Neuronal stem cell (in vitro differentiated cells): ENCODE data around the gene PPM1L.
"Not testable (repeated sequence)": the region's sequence is repeated elsewhere in the genome, so short reads cannot be mapped to it uniquely, and the experiment has no call there.

Source experiments
- DNase-seq: peaks from one replicate; pipeline ENCODE4 v3.0.0-alpha.2; 2013; ENCODE audit warnings: low spot score
- H2AFZ ChIP-seq: one replicate; pipeline ENCODE4 v1.6.1; 2013; ENCODE audit warnings: mild to moderate bottlenecking, low read length, inconsistent platforms
- H2AK5ac ChIP-seq: 2 replicates; pipeline ENCODE4 v1.6.1; 2013; ENCODE audit warnings: low read depth, mild to moderate bottlenecking, inconsistent platforms, low read length, moderate library complexity, mixed read lengths
- H2BK120ac ChIP-seq: 2 replicates; pipeline ENCODE4 v1.6.1; 2013; ENCODE audit warnings: low read depth, mild to moderate bottlenecking, inconsistent platforms, low read length, moderate library complexity, mixed read lengths
- H2BK12ac ChIP-seq: one replicate; pipeline ENCODE4 v1.6.1; 2013; ENCODE audit warnings: low read length, inconsistent platforms
- H2BK15ac ChIP-seq: 2 replicates; pipeline ENCODE4 v1.6.1; 2013; ENCODE audit warnings: mild to moderate bottlenecking, low read length, inconsistent platforms, mixed read lengths
- H2BK5ac ChIP-seq: one replicate; pipeline ENCODE4 v1.6.1; 2013; ENCODE audit warnings: inconsistent platforms, mild to moderate bottlenecking, low read length, moderate library complexity
- H3K14ac ChIP-seq: one replicate; pipeline ENCODE4 v1.6.1; 2013; ENCODE audit warnings: low read length, inconsistent platforms
- H3K18ac ChIP-seq: 2 replicates; pipeline ENCODE4 v1.6.1; 2013; ENCODE audit warnings: low read length, inconsistent platforms
- H3K23ac ChIP-seq: 2 replicates; pipeline ENCODE4 v1.6.1; 2013; ENCODE audit warnings: low read depth, mild to moderate bottlenecking, mixed read lengths, low read length, inconsistent platforms; ENCODE audit not compliant: poor library complexity
- H3K27ac ChIP-seq: replicated peaks from 3 replicates; pipeline ENCODE4 v1.5.1; 2013; ENCODE audit warnings: low read length, inconsistent platforms
- H3K27me3 ChIP-seq, 3 experiments: 2 replicates each; pipeline ENCODE4 v1.6.1; 2013; ENCODE audit warnings: low read length in 3 of 3, mild to moderate bottlenecking in 2 of 3, inconsistent platforms in 1 of 3, low read depth in 1 of 3, mixed read lengths in 1 of 3, moderate library complexity in 1 of 3; ENCODE audit not compliant: control insufficient read depth in 3 of 3, insufficient read depth in 3 of 3
- H3K36me3 ChIP-seq, 2 donors: replicated peaks in 1 of 2; 2 replicates each; pipeline ENCODE4 v1.6.1; 2013; ENCODE audit warnings: low read length in 2 of 2; ENCODE audit not compliant: control insufficient read depth in 2 of 2, insufficient read depth in 2 of 2
- H3K4ac ChIP-seq: 2 replicates; pipeline ENCODE4 v1.6.1; 2013; ENCODE audit warnings: inconsistent platforms, mild to moderate bottlenecking, low read length, moderate library complexity
- H3K4me1 ChIP-seq, 2 donors: 1 replicate in 1 of 2; 2 replicates in 1 of 2; pipeline ENCODE4 v1.6.1; 2013; ENCODE audit warnings: low read length in 2 of 2, low read depth in 1 of 2; ENCODE audit not compliant: control insufficient read depth in 2 of 2, insufficient read depth in 1 of 2
- H3K4me2 ChIP-seq: one replicate; pipeline ENCODE4 v1.6.1; 2013; ENCODE audit warnings: mild to moderate bottlenecking, low read length, inconsistent platforms; ENCODE audit not compliant: insufficient read depth, poor library complexity, severe bottlenecking
- H3K4me3 ChIP-seq, 2 donors: 2 replicates each; pipeline ENCODE4 v1.5.1; 2013; ENCODE audit warnings: low read length in 2 of 2, mild to moderate bottlenecking in 2 of 2, inconsistent platforms in 1 of 2, moderate library complexity in 1 of 2
- H3K79me1 ChIP-seq: one replicate; pipeline ENCODE4 v1.6.1; 2013; ENCODE audit warnings: low read depth, mild to moderate bottlenecking, inconsistent platforms, low read length, moderate library complexity
- H3K9ac ChIP-seq: one replicate; pipeline ENCODE4 v1.6.1; 2013; ENCODE audit warnings: mild to moderate bottlenecking, low read depth, low read length, inconsistent platforms; ENCODE audit not compliant: poor library complexity
- H3K9me3 ChIP-seq, 2 donors: replicated peaks in 1 of 2; 2 replicates each; pipeline versions ENCODE3 to v1.6.1; 2013; ENCODE audit warnings: low read length in 2 of 2, mild to moderate bottlenecking in 2 of 2, inconsistent platforms in 1 of 2, low read depth in 1 of 2, mixed read lengths in 1 of 2, moderate library complexity in 1 of 2; ENCODE audit not compliant: control insufficient read depth in 2 of 2, insufficient read depth in 1 of 2
- H4K8ac ChIP-seq: one replicate; pipeline ENCODE4 v1.6.1; 2013; ENCODE audit warnings: low read depth, mild to moderate bottlenecking, inconsistent platforms, low read length, moderate library complexity
- H4K91ac ChIP-seq: one replicate; pipeline ENCODE4 v1.6.1; 2013; ENCODE audit warnings: low read length, low read depth, mild to moderate bottlenecking, inconsistent platforms; ENCODE audit not compliant: poor library complexity
- WGBS, 2 donors: extraction: QIAGEN DNeasy Blood & Tissue Kit; methylation state at CpG; one replicate each; pipeline ENCODE4 v1.1.7; 2013; ENCODE audit warnings: missing lambda C conversion rate in 2 of 2, mixed read lengths in 1 of 2; ENCODE audit not compliant: insufficient read length in 2 of 2, insufficient replicate concordance in 1 of 2; ENCODE audit errors: extremely low coverage in 2 of 2; 5-methylcytosine and 5-hydroxymethylcytosine counted together

PPM1L gene

DNA sequence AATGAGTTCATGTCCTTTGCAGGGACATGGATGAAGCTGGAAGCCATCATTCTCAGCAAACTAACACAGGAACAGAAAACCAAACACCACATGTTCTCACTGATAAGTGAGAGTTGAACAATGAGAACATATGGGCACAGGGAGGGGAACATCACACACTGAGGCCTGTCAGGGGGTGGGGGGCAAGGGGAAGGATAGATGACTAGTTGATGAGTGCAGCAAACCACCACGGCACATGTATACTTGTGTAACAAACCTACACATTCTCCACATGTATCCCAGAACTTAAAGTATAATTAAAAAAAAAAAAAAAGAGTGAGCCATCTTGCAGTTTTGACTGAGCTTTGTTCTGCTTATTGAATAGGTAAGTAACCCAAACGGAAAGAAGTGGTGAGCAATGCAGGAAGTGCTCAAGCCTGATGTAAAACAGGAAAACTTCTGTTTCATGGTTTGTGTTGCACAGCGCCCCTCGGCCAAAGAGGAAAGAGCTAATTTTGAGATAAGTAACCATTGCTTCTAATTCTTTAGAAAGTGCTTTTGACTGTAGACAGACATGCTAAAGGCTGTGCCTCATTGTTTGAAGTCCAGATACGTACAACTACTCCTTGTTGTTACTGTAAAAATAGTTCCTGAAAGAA lies 279.0 kb downstream of the PPM1L start:
- not testable (repeated sequence) for H3K4me3 ChIP-seq, H2AFZ ChIP-seq, H3K4ac ChIP-seq, H3K4me2 ChIP-seq, H3K27me3 ChIP-seq, H3K9me3 ChIP-seq, H2BK15ac ChIP-seq, H3K4me1 ChIP-seq, H4K91ac ChIP-seq, H3K9ac ChIP-seq, H3K18ac ChIP-seq, H3K23ac ChIP-seq, H3K27ac ChIP-seq, H2BK5ac ChIP-seq, H2BK12ac ChIP-seq, H2BK120ac ChIP-seq, H4K8ac ChIP-seq, DNase-seq, H2AK5ac ChIP-seq, H3K14ac ChIP-seq, H3K36me3 ChIP-seq, H3K79me1 ChIP-seq
- no CpG with 5 or more reads among the region's 5 CpGs for WGBS, 2 donors

DNA sequence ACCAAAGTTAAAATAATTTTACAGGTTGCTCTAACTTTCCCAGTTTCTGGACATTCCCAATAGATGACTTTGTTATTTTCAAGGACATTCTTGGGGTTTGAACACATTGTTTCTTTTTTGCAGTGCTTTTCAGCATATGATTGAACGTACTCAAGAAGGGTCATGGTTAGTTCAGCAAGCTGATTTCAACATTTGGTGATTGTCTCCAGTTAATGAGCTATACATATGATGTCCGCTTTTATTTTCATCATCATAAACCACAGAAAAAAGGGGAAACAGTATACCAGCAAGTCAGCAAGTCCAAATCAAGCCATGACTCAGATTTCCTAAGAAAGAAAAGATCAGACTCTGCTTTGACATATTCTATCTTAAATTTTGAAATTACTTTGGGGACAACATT lies 279.7 kb downstream of the PPM1L start:
- H2BK5ac ChIP-seq: no peak overlapping the region
- H3K4me2 ChIP-seq: no peak overlapping the region
- H3K9me3 ChIP-seq: peaks cover 0 to 6% of the 10 kb centered on the region in 2 donors
- no peak overlapping the region for H3K18ac ChIP-seq
- no peak overlapping the region for H2AFZ ChIP-seq
- no peak overlapping the region for H2AK5ac ChIP-seq
- H3K27ac ChIP-seq: no peak overlapping the region
- H4K91ac ChIP-seq: no peak overlapping the region
- no peak overlapping the region for H2BK15ac ChIP-seq
- H3K23ac ChIP-seq: no peak overlapping the region
- H4K8ac ChIP-seq: no peak overlapping the region
- H3K4ac ChIP-seq: no peak overlapping the region
- no peak overlapping the region for H2BK120ac ChIP-seq
- H3K14ac ChIP-seq: no peak overlapping the region
- DNase-seq: no peak
- H3K36me3 ChIP-seq: no peaks in the 10 kb centered on the region
- no peak overlapping the region for H3K4me3 ChIP-seq
- H3K79me1 ChIP-seq: no peaks in the 10 kb centered on the region
- no peak overlapping the region for H2BK12ac ChIP-seq
- peaks cover 0 to 14% (median 0%) of the 10 kb centered on the region in 3 experiments for H3K27me3 ChIP-seq
- H3K4me1 ChIP-seq: no peaks in the 10 kb centered on the region
- WGBS, 2 donors: no CpG with 5 or more reads among the region's 2 CpGs
- no peak overlapping the region for H3K9ac ChIP-seq

DNA sequence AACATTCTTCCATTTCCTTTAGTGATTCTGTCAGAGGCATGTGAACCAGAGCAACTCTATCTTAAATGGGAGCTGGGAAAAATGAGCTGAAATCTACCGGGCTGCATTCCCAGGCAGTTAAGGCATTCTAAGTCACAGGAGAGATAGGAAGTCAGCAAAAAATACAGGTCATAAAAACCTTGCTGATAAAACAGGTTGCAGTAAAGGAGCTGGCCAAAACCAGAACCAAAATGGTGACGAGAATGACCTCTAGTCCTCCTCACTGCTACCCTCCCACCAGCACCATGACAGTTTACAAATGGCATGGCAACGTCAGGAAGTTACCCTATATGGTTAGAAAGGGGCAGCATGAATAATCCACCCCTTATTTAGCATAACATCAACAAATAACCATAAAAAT lies 282.7 kb downstream of the PPM1L start:
- no peak overlapping the region for H3K4me3 ChIP-seq
- no peak overlapping the region for H3K9ac ChIP-seq
- no peaks in the 10 kb centered on the region for H3K36me3 ChIP-seq
- no peak overlapping the region for H4K8ac ChIP-seq
- H3K14ac ChIP-seq: no peak overlapping the region
- no peak overlapping the region for H3K18ac ChIP-seq
- no peak overlapping the region for H4K91ac ChIP-seq
- no peak overlapping the region for H3K4me2 ChIP-seq
- H3K79me1 ChIP-seq: no peaks in the 10 kb centered on the region
- no peak overlapping the region for H2AFZ ChIP-seq
- no peak overlapping the region for H2AK5ac ChIP-seq
- no peak overlapping the region for H3K23ac ChIP-seq
- H3K4ac ChIP-seq: no peak overlapping the region
- no peak overlapping the region for H2BK15ac ChIP-seq
- no peak overlapping the region for H2BK120ac ChIP-seq
- H3K27ac ChIP-seq: no peak overlapping the region
- no peak overlapping the region for H2BK5ac ChIP-seq
- no peak for DNase-seq
- peaks cover 0 to 10% of the 10 kb centered on the region in 2 donors for H3K9me3 ChIP-seq
- no peak overlapping the region for H2BK12ac ChIP-seq
- no CpG with 5 or more reads among the region's 3 CpGs for WGBS, 2 donors
- peaks cover 0 to 21% (median 0%) of the 10 kb centered on the region in 3 experiments for H3K27me3 ChIP-seq
- peaks cover 4 to 7% of the 10 kb centered on the region in 2 donors for H3K4me1 ChIP-seq

DNA sequence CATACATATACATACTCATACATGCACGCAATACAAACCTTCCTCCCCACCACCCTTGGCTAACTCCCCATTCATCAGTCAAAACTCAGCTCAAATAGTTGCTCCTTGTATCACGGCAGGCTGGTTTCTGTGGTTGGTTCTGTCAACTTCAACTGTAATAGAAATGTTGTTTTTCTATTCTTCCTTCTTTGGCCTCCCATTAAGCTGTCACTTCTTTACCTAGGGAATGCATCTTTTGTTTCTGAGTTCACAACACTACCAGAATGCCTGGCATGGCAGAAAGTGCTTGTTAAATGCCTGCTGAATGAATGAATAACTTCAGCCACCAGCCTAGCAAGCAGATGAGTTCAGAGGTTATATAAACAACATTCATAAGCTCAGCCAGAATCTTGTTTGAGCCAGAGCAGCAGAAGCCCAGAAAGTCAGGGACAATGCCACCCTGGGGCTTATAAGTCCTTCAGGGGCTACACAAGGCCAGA lies 286.0 kb downstream of the PPM1L start:
- no peak overlapping the region for H3K4me3 ChIP-seq
- H2BK15ac ChIP-seq: no peak overlapping the region
- no peak overlapping the region for H3K4me2 ChIP-seq
- H3K4ac ChIP-seq: no peak overlapping the region
- H3K27me3 ChIP-seq: peaks cover 0 to 24% (median 0%) of the 10 kb centered on the region in 3 experiments
- no peaks in the 10 kb centered on the region for H3K36me3 ChIP-seq
- no peak overlapping the region for H2AK5ac ChIP-seq
- no peak overlapping the region for H4K91ac ChIP-seq
- H2BK12ac ChIP-seq: no peak overlapping the region
- 100% methylated on average over 1 of the region's 2 CpGs; no CpG with 5 or more reads in 1 of the 2 donors for WGBS, 2 donors
- DNase-seq: no peak
- no peak overlapping the region for H4K8ac ChIP-seq
- H3K79me1 ChIP-seq: no peaks in the 10 kb centered on the region
- H2BK5ac ChIP-seq: no peak overlapping the region
- peaks cover 0 to 10% of the 10 kb centered on the region in 2 donors for H3K9me3 ChIP-seq
- H3K27ac ChIP-seq: no peak overlapping the region
- H2AFZ ChIP-seq: no peak overlapping the region
- H3K4me1 ChIP-seq: peaks cover 4 to 7% of the 10 kb centered on the region in 2 donors
- no peak overlapping the region for H3K18ac ChIP-seq
- no peak overlapping the region for H3K23ac ChIP-seq
- no peak overlapping the region for H3K14ac ChIP-seq
- H2BK120ac ChIP-seq: no peak overlapping the region
- no peak overlapping the region for H3K9ac ChIP-seq
